Occipital lobe (tissue), 3 donors: Measurements from ENCODE around the gene PPHLN1. TPM values are rescaled to one million over a fixed set of nuclear protein-coding genes. Genes with fewer than 3 reads are reported as not detected.

Experiments
- DNase-seq: peaks from one replicate; lab custom pipeline; 2025; lab: John Stamatoyannopoulos, UW
- small RNA-seq: library from RNA; depleted of rRNA; stranded (forward); fragments of <200 nt; gene quantifications from one replicate; pipeline ENCODE3, GENCODE V24; 2014
- total RNA-seq: library from RNA; depleted of rRNA; stranded (reverse); fragments of >200 nt; gene quantifications from one replicate; pipeline ENCODE4 v1.2.3, GENCODE V29; 2014

Gene PPHLN1
- total RNA-seq, 1 donor from 2014 or later, result 76.0 TPM

DNA sequence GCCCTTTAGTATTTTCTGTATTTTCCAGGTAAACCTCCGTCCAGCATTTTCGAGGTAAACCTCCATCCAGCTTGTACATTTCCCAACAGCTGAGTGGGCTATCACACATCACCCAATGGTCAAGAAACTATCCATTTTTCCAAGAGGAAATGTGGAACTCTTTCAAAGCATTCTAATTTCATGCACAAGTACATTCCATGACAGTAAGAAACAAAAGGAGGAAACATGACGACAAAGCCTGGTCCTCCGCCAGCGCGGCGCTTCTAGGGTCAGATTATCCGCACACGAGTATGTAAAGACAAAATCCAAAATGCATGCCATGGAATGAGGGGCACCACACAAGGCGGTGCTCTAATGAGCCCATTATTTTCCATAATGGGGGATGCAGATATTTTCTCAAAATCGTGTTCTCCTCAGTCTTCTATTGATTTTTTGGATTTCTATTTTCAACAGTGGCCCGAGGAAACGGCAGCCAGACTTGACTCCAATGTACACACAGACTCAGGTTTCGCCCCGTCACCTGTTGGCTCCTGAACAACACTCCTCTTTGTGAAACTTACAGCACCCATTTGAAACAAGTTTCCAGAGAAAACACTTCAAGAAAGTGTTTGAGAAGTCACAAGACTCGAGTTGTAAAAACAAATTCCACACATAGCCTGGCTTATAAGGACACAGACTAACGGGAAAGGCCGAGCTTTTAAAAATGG lies 156.2 kb downstream of the PPHLN1 start:
- no peak for DNase-seq

DNA sequence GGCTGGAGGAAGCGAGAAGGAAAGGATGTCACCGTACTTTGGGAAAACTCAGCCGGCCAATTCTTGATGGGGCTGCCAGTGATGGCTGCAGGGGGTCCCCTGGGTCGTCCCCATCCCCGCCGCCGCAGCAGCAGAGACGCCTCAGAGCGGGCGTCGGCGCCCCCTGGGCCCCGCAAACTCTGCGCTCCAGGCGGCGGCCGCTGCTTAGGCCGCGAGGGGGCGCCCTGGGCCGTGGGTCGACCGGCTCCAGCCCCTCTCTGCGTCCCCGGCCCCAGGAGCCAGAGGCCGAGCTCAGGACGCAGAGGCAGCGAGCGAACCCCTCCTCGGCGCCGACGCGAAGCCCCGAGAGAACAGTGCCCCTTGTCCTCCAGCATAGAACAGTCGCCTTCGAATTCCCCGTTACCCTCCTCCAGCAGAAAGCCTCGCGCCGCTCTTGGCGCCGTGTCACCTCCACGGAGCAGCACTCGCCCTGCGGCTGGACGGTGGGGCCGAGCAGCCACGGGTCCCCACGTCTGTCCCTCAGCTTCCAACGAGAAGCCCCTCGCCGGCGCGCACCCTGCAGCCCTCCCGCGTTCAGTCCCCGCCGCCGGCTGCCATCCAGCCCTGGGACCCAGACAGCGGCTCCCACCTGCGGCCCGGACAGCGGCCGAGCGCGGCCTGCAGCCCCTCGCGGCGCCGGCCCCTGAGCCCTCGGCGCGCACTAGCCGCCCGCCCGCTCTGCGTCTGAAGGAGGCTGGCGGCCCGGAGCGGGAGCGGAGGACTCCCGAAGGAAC lies 157.0 kb downstream of the PPHLN1 start:
- peak; percentile 11 for DNase-seq

DNA sequence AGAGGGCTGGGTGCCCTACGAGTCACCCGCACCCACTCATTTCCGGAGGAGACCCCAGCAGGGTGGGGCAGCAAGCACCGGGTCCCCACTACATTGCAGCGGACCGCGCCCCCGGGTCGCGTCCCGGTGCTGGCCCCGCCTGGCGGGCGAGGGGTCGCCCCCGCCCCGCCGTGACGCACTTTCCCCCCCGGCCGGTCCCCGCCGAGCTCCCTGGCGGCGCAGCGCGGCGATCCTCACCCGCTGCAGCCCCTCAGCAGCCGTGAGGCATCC lies 157.5 kb downstream of the PPHLN1 start:
- no peak for DNase-seq

DNA sequence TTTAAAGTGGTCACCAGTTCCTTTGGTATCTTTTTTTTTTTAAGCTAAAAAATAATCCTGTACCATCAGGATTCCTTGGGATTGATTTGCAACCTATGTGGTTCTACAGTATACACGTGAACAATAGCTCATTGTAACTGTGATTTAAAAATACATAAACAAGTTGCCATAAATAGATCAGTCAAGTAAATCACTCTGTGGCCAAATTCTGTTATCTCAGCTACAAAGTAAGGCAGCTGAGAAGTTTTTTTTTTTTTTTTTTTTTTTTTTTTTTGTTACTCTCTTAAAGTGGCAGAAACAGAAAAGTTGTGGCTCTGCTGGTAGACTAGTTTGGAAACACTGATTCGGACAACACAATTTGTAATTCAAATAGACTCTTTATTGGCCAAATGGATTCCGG lies 159.0 kb downstream of the PPHLN1 start:
- no peak for DNase-seq

DNA sequence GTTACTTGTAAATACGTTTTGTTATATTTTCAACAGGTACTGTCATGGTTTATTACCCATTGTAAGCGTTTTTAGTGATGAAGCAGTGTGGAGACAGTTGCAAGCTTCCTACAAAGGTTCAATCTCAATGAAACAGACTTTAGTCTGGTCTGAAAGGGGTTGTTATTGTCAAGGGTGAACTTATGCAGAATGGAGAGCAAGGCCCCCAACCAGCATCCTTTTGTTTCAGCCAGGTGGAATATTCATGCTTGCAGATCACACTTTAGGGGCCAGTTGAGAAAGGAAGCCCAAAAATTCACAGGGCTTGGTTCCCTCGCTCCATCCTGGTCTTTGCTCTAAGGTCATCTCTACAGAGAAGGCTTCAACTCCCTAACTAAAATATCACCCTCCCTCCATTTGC lies 159.9 kb downstream of the PPHLN1 start:
- no peak for DNase-seq

DNA sequence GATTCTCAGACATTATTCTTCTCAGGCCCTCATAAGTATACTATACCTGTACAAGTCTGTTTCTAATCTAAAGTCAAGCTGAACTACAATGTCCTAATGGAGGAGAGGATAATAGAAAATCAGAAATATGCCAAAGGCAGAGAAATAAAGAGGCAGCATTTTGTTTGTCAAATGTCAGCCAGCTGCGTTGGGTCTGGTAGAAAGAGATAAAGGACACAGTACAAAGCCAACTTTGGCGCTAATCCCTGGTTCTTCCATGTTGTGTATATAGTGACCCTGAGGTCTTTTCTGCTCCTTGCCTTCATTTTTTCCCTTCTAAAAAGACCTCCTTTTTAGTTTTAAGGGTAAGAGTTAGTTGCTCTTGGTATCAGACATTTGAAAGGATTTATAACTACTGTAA lies 160.4 kb downstream of the PPHLN1 start:
- no peak for DNase-seq

DNA sequence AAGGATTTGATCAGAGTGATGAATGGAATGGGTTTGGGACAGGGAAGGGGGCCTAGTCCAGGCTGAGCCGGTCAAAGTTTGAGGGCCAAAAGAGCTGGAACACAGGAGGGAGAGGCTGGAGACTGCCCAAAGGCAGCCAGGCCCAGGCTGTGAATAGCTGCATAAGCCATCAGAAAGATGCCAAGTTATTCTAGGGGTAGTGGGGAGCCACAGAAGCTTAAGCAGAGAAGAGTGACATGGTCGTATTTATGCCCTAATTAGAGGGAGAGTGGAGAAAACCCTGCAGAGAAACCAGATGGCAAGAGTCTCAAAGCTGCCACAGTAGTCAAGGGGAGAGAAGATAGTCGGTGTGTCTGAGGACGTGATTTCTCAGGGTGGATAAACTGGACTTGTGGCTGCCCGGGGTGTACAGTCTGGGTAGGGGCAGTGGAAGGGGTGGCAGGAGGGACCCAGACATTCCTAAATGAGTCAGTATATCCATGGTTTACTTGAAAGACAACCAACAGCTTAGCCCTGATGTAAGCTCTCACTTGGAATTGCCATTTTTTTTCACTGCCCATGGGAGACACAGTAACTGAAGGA lies 164.4 kb downstream of the PPHLN1 start:
- DNase-seq, result no peak

Small RNAs within 50 kb of the gene (small RNA-seq; reads per million reads assigned to genes)
- gene MIR7851 (not detected), gene RF00019 (not detected), gene RF00090 (not detected), gene RNU6-249P (not detected)

Other genes with a start within 250 kb of the PPHLN1 start
- 14.3 TPM for gene GXYLT1, start 181.3 kb upstream of the PPHLN1 start, total RNA-seq
- gene YAF2, start 87.9 kb upstream of the PPHLN1 start, total RNA-seq, result 53.5 TPM
- gene ZCRB1, start 73 bp upstream of the PPHLN1 start, total RNA-seq, result 15.0 TPM